Kasumi-1 (cell line): Measurements from ENCODE around the gene GMEB2.
"Not testable (repeated sequence)": the region's sequence is repeated elsewhere in the genome, so short reads cannot be mapped to it uniquely, and the experiment has no call there.

ENCODE experiments used
- DNase-seq, 2 experiments: peaks; one replicate each; lab custom pipeline; 2025; lab: John Stamatoyannopoulos, UW

Gene GMEB2, protein sequence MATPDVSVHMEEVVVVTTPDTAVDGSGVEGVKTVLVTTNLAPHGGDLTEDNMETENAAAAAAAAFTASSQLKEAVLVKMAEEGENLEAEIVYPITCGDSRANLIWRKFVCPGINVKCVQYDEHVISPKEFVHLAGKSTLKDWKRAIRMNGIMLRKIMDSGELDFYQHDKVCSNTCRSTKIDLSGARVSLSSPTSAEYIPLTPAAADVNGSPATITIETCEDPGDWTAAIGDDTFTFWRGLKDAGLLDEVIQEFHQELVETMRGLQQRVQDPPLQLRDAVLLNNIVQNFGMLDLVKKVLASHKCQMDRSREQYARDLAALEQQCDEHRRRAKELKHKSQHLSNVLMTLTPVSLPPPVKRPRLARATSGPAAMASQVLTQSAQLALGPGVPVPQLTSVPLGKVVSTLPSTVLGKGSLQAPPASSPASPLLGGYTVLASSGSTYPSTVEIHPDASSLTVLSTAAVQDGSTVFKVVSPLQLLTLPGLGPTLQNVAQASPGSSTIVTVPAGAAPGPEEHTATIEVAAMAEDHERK

DNA sequence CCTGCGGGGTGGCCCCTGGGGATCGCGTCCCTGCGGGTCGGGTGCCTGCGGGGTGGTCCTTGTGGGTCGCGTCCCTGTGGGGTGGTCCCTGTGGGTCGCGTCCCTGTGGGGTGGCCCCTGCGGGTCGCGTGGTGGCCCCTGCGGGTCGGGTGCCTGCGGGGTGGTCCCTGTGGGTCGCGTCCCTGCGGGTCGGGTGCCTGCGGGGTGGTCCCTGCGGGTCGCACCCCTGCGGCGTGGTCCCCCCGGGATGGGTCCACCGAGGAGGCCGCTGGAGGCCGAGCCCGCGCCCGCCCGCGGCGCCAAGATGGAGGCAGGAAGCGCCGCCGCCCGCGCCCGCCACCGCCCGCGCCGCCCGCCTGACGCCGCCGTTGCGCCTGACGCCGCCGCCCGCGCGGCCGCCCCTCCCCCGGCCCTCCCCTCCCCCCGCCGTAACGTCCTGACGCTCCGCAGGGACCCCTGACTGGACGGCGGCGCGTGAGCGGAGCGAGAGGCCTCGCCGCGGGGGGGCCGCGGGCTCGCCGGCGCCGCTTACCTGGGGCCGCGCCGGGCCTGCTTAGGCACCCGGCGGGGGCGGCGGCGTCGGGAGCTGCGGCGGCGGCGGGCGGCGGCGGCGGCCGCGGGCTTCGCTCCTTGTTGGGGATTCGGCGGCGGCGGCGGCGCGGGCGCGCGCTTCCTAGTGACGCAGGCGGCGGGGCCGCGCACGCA is at the start of gene GMEB2:
TSS of gene GMEB2 (minus strand) at position 678 of the 705 bp plus-strand sequence. CDS start 7,704 bp downstream, outside the sequence.
- peak; percentile 75 to 82 for DNase-seq

DNA sequence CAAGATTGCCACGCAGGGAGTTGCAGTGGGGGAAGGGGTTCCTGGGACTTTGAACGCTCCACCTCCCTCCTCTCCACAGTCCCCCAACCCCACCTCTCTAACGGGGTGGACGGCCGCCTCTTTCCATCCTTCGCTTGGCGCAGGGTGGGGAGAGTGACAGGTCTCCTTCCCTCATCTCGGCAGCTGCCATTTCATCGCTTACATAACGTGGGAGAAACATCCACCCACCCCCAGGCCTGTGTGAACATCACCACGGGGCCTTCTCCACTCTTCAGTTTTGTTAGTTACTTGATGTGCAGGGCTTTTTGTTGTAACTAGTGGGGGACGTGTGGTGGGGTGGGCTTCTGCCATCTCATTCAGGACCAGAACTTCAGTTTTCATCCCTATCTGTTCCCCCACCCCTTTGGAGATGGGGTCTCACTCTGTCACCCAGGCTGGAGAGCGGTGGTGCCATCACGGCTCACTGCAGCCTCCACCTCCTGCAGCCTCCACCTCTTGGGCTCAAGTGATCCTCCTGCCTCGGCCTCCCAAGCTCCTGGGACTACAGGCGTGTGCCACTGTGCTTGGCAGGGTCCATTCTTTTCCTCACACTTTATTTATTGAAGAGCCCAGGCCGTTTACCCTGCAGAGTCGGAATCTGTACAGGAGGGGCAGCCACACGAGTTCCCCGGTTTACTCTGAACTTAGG is 48.9 kb upstream of the GMEB2 start:
- DNase-seq, result no peak

DNA sequence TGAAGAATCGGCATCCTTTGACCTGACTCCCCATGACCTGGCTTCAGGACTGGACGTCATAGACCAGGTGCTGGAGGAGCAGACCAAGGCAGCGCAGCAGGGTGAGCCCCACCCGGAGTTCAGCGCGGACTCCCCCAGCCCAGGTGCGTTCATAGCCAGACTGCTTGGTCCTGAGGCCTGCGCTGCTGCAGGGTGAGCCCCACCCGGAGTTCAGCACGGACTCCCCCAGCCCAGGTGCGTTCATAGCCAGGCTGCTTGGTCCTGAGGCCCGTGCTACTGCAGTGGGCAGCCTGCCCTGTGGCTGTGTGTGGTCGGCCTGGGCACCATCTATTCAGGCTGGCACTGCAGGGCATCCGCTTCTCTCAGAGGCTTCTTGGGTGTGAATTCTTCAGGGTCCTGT is 47.0 kb upstream of the GMEB2 start:
- no peak for DNase-seq

DNA sequence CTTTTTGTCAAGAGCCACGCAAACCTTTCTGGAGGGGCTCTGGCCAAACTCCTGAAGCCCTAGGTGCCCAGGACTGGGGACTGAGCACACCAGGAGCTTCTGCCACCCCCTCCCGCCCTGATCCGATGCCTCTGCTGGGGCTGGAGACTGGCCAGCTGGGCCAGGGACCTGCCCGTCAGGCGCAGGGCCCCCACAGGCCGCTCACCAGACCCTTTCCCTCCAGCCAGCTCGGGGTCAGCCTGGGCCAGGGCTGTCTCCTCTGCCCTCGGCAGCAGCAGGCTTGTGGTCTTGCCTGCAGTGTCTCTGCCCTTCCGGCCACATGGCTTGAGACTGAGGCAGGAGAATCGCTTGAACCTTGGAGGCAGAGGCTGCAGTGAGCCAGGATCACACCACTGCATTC is 45.8 kb upstream of the GMEB2 start:
- no peak for DNase-seq

DNA sequence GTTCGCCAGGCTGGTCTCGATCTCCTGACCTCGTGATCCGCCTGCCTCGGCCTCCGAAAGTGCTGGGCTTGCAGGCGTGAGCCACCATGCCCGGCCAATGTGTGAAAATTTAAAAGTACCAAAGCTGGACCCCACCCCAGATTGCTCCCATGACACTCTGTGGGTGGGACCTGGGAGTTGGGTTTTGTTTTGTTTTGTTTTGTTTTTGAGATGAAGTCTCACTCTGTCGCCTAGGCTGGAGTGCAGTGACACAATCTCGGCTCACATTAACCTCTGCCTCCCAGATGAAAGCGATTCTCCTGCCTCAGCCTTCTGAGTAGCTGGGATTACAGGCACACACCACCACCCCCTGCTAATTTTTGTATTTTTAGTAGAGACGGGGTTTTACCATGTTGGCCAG is 44.8 kb upstream of the GMEB2 start:
- not testable (repeated sequence) for DNase-seq

DNA sequence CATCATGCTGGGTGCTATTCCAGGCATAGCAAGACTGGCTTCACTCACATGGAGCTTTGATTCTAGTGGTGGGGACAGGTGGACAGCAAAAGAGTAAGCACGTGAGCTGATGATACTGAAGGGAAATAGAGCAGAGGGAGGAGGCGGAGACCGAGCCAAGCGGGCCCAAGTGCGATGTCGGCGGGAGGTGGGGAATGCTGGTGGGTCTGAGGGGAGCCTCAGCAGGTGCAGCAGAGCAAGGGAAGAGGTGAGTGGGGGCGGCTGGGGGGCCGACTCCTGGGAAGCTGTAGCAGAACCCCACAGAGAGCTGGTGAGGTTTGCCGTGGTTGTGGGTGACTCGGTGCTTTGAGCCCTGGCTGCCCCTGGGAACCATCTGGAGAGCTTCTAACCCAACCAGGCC is 41.5 kb upstream of the GMEB2 start:
- DNase-seq, result no peak

GRCh38 chr20:63667858-63668257 is 41.0 kb upstream of the GMEB2 start:
- DNase-seq, result no peak

- no peak for DNase-seq
Measured at GRCh38 chr20:63665708-63666107, 38.8 kb upstream of the GMEB2 start.

DNA sequence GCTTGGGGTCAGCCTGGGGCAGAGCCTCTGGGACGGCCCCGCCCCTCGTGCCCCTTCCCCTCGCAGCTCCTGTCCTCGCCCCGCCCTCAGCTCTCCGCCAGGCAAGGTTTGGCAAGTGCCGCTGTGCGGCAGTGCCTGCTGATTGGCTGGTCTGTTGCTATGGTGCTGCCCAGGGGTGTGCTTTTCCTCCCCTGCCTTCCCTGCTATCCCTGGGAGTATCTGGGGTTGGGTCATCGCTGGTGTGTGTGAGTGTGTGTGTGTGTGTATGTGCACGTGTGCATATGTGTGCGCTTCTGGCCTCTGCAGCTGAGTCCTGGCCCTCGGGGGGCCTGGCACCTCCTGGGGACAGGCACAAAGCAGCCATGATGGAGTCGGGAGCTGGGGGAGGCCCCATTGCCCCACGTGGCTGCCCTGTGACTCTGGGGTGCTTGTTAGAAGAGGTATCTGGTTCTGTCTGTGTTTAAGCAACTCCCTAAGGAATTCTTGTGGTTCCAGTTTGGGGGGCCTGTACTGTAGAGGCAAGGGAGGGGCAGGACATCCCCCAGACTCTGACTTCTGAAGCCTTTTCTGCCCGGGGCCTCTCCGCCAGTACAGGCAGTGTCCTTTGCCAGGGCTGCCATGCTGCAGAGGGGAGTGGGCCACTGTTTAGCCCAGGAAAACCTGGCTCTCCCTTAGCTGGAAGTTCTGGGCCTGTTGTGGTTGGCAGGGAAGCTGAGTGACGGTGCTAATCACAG is 38.1 kb upstream of the GMEB2 start:
- DNase-seq, result no peak

DNA sequence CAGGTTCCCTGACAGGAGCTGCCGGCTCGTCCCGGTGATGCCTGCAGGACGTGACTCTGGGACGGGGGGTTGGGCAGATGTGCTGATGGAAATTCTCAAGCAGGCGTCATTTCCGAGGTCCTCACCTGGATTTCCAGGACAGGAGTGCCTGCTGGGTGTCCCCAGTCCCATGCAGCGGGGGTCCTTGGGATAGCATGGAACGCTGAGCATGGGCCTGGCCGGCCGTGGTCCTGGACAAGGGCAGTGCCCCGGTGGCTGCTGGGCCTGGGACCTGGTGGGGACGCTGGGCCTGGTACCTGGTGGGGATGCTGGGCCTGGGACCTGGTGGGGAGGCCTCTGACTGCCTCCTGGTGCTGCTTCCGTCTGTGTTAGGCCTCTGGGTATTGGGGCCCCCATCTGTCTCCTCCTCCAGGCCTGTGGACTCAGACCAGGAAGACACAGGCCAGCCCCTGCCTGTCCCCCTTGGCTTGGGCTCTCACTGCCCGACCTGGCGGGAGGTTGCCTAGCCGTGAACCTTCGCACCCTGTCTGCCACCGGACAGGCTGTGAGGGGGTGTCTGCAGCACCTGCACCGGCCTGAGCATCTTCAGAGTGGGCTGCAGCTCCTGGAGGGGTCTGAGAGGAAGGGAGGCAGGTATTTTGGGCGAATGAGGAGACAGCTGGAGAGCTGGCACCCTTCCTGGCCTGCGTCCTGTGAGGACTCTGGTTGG is 37.4 kb upstream of the GMEB2 start:
- DNase-seq, result no peak

DNA sequence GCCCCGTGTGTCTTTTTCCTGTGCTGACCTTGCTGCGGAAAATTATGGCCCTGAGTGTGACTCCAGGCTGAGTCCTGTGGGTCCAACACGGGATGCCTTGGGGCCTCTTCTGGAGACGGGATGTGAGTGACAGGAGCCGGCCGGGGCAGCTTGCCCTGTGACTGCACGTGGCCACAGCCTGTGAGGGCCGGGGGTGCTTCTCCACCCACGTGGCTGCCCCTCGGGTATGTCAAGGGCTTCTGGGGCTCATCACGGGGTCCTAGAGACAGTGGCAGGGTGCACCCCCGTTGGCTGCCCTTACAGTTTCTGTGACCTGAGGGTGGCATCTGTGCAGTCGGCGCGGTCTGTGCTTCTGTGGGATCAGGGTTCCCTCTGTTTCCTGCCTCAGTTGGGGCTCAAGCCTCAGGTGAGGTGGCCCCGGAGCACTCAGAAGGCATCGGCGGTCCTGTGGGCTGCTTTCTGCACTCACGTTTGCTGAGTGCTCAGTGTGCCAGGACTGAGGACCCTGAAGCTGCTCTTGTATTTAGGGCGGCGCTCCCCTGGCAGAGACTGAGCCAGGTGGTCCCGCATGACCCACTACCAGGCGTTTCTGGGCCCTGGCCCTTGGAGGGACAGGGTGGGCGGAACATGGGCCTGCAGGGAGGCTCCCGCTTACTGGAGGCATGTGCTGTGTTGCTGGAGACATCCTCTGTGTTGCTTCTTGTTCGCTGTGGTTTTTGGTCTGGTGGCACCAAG is 36.6 kb upstream of the GMEB2 start:
- DNase-seq, result no peak

DNA sequence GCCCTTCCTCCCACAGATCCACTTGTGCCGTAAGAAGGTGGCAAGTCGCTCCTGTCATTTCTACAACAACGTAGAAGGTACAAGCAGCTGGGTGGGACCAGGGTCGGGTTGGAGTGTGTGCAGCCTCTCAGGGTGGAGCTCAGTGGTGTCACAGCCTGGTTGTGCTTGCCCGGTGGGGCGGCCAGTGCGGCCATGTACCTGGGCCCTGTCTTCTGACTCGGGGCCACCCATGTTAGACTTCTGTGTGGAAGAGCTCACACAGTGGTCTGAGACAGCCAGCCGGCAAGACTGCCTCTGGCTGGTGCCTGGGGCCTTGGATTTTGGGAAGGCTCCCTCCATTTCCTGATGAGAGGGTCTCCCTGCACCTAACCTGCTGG is 35.9 kb upstream of the GMEB2 start:
- no peak for DNase-seq

GRCh38 chr20:63661959-63662812 is 35.3 kb upstream of the GMEB2 start:
- DNase-seq, result no peak

GRCh38 chr20:63661108-63661507 is 34.2 kb upstream of the GMEB2 start:
- no peak for DNase-seq

- DNase-seq, result no peak
Measured at GRCh38 chr20:63660622-63661021, 33.7 kb upstream of the GMEB2 start.

GRCh38 chr20:63660174-63660573 is 33.3 kb upstream of the GMEB2 start:
- DNase-seq, result not testable (repeated sequence)

DNA sequence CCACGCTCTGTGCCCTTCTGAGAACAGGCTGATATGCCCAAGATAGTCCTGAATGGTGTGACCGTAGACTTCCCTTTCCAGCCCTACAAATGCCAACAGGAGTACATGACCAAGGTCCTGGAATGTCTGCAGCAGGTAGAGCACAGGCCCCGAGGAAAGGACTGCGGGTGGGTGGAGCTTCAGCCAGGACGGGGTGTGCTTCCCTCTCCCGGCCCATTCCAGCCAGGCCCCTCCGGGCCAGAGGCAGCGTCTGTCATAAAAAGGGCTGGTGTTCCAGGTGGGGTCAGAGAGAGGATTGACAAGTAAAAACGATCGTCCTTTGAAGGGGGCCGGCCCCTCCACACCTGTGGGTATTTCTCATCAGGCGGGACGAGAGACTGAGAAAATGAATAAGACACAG is 32.5 kb upstream of the GMEB2 start:
- no peak for DNase-seq

DNA sequence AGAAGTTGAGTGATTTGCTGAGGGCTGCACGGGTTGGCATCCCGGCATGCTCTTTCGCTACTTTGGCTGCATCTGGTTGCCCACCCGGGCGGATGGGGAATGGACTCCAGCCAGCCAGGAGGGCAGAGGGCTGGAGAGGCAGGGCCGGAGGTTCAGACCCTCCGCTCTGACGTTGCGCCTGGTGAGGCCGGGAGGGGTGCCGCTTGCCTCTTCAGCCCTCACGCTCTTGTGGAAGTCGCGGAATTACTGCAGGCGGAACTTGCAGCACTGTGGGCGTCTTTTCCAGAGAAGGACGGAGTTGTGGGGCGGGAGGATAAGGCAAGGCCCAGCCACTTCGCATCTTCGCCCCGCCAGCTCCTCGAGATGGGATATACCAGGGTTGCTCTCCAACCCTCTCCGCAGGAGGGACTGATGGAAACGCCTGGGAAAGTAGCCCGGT is 31.9 kb upstream of the GMEB2 start:
- peak; percentile 30 to 35 for DNase-seq

GRCh38 chr20:63657937-63658748 is 31.2 kb upstream of the GMEB2 start, which contains the start of gene RTEL1:
Gene RTEL1 (plus strand): TSS chr20:63658312. CDS start chr20:63659403, 1,091 bp downstream.
- peak; percentile 79 to 82 for DNase-seq
